DLD1 (cell line): ENCODE measurements around the gene NUAK1.

ENCODE experiments used
- in situ Hi-C: cut with HindIII; loops from 2 replicates; pipeline ENCODE4 v1.10.0; 2017; ENCODE audit warnings: low sequenced_read_pairs

Gene NUAK1

DNA sequence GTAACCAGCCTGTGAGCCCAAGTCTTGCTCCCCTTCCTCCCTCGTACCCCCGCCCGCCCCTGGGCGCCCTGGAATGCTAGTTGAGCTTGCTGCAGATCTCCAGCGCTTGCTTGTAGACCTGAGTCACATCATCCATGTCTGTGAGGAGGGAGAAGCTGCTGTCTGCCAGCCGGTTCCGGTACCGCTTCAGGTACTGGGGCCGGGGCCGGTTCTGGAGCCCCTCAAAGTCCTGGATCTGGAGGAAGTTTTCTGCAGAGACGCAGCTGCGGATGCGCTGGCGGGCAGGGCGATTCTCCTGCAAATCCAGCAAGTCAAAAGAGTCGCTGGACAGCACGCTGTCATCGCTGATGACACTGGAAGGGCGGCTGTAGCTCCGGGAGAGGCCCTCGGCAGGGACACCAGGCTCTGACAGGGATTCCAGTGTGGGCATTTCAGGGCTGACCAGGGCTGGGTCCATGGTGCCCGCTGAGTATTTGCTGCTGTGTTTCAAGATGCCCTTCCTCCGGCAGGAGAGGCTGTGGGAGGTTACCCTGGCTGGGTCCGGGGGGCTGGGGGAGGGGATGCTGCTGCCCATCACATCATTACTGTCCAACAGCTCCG, 71.9 kb downstream of the NUAK1 start:
- in situ Hi-C loops = no loop called here

GRCh38 chr12:106066051-106066705, 72.6 kb downstream of the NUAK1 start:
- in situ Hi-C loops = no loop called here

DNA sequence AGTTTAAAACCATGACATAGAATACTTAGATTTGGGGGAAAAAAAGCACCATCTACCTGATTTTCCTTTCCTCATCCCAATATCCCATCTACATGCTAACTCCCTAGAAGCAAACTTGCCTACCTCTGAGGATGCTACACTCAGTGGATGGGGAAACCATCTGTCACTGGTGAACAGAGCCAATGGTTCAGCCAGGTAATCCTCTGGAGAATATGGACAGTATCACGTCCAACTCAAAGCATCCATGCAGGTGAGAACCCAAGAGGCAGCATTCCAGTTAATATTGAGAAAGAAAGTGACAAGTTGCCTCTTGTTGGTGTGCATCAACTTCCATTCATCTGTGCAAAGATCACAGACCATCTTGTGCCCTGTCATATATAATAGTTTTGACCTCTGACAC, 73.2 kb downstream of the NUAK1 start:
- in situ Hi-C loops = no loop called here

- in situ Hi-C loops = no loop called here
These were observed 74.1 kb downstream of the NUAK1 start for GRCh38 chr12:106064721-106065021.

GRCh38 chr12:106063826-106064720, 74.7 kb downstream of the NUAK1 start:
- in situ Hi-C loops = no loop called here

GRCh38 chr12:106062693-106063092, 76.1 kb downstream of the NUAK1 start:
- in situ Hi-C loops = no loop called here

DNA sequence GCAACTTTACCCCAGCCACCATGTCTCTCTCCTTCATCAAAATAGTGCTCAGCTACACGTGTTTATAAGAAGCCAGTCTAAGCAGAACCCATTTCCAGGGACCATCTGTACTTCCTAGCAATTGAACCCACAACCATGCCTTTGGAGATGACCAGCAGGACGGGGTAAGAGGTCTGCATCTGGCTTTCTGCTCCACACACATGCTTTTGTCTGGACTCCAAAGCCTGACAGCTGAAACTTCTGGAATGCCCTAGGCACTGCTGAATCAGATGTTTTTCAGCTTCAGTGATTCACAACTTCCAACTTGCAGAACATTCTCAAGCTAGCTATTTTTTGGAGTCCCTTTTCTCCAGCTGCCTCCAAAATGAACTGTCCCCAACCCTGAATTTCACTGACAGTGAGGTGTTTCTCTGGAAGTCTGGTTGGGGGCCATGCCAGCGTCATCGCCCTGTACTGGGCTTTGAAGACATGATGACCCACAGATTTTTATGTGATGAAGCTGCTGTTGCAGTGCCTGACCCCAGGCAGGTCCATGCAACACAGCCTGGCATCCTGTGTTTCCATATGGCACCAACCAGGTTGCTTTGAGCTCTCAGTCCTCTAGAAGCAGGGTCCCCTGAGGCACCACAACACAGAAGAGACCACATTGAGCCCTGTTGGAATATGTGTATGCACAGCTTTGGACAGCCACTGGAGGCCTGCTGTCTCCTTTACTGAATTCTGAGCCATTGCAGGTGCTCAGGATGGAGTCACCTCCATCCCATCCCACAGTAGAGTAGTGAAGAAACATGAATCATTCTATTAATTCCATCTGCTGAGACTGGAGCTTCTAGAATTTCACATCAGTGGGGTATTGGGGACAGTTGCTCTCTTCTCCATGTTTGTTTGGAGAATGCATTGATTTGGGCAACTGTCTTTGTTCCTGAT, 80.2 kb downstream of the NUAK1 start:
- in situ Hi-C loops = no loop called here

DNA sequence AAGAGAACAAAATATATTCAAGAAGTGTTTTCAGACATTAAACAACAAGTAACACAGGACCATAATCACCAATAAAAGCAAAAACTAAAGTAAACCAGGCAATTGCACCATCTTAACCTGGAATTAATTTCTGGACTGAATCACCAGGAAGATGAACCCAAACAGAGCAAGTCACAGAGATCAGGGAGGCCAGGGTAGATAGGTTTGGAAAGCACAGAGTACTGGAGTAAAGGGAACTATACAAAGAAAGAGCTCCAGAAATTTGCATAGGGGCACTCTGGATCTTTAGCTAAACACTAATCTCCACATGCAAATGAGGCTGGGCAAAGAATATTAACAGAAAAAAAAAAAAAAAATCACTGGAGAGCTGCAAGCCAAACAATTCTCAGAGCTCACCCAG, 84.7 kb downstream of the NUAK1 start:
- in situ Hi-C loops = no loop called here

DNA sequence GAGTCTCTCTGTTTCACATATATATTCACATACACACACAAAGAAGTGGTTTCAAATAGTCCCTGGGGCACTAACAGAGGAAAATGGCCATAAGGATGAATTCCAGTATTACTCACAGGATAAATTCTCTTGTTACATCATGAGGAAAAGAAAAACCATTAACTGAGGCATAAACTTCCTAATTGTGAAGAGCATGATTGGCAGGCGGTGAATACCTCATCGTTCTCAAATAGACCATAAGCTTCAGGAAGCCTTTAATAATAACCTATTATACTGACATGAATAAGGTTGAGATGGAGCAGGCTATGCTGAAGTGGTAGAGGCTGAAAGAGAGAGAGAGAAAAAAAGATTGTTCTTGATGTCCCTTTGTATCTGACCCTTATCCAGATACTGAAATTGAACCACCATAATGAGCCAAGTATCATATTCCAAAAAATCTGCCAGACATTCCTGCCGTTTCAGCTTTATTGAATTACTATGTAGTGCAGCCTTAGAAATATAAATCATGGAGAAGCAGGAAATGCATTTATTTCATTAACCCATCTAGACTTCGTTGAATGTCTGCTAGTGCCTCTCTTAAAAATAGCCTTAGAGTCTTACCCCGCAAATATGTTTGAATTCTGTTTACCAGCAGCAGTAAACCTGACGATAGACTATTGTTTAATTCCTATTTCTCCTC, 86.8 kb downstream of the NUAK1 start:
- in situ Hi-C loops = no loop called here

DNA sequence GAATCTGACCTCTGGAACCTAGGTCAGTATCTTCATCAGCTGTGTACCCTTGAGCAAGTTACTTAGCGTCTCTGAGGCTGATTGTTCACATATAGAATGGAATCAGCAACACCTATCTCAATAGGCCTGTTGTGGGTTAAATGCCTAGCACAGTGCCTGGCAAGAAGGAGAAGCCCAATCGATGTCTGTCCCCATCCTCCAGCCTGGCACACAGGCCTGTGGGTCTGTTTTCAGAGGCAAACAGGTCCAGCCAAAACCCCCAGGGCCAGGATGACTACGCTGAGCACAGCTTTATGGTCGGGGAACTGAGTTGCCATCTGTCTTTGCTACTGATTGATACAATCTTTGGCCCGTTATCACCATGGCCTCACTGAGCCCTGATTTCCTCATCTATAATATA, 89.2 kb downstream of the NUAK1 start:
- in situ Hi-C loops = no loop called here

DNA sequence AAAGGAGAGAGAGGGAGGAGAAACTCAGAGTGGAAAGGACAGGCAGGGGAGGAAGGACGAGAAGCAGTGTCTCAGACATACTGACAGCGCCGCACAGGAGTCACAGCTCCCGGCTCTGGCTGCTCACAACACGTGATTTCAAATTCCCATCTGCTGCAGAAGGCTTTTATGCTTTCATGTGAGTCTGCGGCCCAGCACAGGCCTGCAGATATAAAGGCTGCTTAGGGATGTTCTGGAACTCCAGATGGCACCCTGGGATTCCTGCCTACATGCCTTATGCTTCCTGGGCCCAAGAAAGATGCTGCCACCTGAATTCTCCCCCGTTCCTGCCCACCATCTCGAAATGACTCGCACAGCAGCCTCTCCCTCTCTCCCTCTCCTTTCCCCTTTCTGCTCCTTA, 89.6 kb downstream of the NUAK1 start:
- in situ Hi-C loops = no loop called here

- in situ Hi-C loops = no loop called here
These were observed 90.1 kb downstream of the NUAK1 start for GRCh38 chr12:106048676-106049075.

DNA sequence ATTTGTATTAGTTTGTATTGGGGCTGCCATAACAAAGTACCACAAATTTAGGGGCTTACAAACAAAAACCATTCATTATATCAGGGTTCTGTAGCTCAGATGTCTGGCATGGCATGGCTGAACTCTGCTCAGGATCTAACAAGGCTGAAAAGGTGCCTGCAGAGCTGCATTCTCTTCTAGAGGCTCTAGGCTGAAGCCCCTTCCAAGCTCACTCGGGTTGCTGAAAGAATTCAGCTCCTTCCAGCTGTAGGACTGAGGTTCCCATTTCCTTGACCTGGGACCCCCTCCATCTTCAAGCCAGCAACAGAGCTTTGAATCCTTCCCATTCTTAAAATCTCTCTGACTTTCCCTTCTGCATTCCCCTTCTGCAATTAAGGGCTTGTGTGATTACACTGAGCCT, 90.7 kb downstream of the NUAK1 start:
- in situ Hi-C loops = no loop called here

GRCh38 chr12:106046947-106047346, 91.8 kb downstream of the NUAK1 start:
- in situ Hi-C loops = no loop called here

- in situ Hi-C loops = no loop called here
These were observed 92.4 kb downstream of the NUAK1 start for GRCh38 chr12:106046301-106046846.

DNA sequence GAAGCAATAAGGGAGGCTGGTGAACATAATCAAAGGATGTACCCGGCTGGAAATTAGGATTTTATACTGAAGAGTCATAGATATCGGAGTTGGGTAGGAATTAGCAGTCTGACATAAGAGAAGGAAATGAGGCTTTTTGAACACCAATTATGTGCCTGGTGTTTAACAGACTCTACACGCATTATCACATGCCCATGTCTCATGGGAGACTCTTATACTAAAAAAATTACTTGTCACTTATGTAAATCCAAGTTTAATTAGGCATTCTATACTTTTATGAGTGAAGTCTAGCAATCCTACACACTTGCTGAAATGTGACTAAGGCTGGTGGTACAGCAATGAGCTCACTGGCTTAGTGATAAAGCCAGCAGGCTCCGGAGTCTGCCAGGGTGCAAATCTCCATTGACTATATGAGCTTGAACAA, 93.5 kb downstream of the NUAK1 start:
- in situ Hi-C loops = no loop called here

- in situ Hi-C loops = no loop called here
These were observed 94.0 kb downstream of the NUAK1 start for GRCh38 chr12:106044773-106045172.

DNA sequence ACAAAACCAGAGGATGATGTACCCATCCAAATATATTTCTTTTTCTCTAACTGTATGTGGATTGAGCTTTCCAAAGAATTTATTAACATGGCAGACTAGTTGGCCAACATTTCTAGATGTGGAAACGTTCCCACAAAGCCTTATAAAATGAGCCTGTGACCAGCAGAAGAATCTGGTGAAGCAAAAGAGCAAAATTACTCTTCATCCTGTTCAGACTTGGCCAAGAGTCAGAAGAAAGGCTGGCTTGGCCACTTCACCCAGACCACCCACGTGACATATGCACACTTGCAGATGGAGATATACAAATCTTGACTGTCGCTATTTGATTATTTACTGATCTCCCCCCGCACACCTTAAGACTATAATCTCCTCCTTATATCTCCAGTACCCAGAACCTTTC, 96.7 kb downstream of the NUAK1 start:
- in situ Hi-C loops = no loop called here

GRCh38 chr12:106040521-106040920, 98.2 kb downstream of the NUAK1 start:
- in situ Hi-C loops = no loop called here
